Neural progenitor cell (in vitro differentiated cells): ENCODE results near the gene ZFYVE21. TPM values are rescaled to one million over a fixed set of nuclear protein-coding genes. Genes with fewer than 3 reads are reported as not detected.

Experiments used
- DNase-seq: peaks from one replicate; pipeline ENCODE4 v3.0.0-alpha.2; 2016; ENCODE audit warnings: low spot score
- H2AFZ ChIP-seq: fragments of 200-600 bp; sonication (generic); replicated peaks from 2 replicates; pipeline ENCODE4 v1.6.1; 2016; ENCODE audit warnings: antibody characterized with exemption
- H3F3A ChIP-seq: fragments of 200-600 bp; sonication (generic); 2 replicates; pipeline ENCODE4 v1.6.1; 2016; ENCODE audit warnings: antibody characterized with exemption, low read depth
- H3K27ac ChIP-seq: fragments of 200-600 bp; sonication (generic); 2 replicates; pipeline ENCODE4 v1.5.1; 2016; ENCODE audit warnings: mild to moderate bottlenecking
- H3K27me3 ChIP-seq: fragments of 200-600 bp; sonication (generic); 2 replicates; pipeline ENCODE4 v1.6.1; 2016; ENCODE audit warnings: mild to moderate bottlenecking, moderate library complexity
- H3K36me3 ChIP-seq: fragments of 200-600 bp; sonication (generic); 2 replicates; pipeline ENCODE4 v1.5.1; 2016
- H3K4me1 ChIP-seq: fragments of 200-600 bp; sonication (generic); 2 replicates; pipeline ENCODE4 v1.6.1; 2016; ENCODE audit warnings: mixed run types
- H3K4me2 ChIP-seq: fragments of 200-600 bp; sonication (generic); 2 replicates; pipeline ENCODE4 v1.6.1; 2016
- H3K4me3 ChIP-seq: fragments of 200-600 bp; sonication (generic); 2 replicates; pipeline ENCODE4 v1.5.1; 2016
- H3K79me2 ChIP-seq: fragments of 200-600 bp; sonication (generic); 2 replicates; pipeline ENCODE4 v1.6.1; 2016; ENCODE audit warnings: low read depth
- H3K9ac ChIP-seq: fragments of 200-600 bp; sonication (generic); 2 replicates; pipeline ENCODE4 v1.6.1; 2016
- H3K9me3 ChIP-seq: fragments of 200-600 bp; sonication (generic); 2 replicates; pipeline ENCODE4 v1.5.1; 2016; ENCODE audit warnings: low read depth
- H4K20me1 ChIP-seq: fragments of 200-600 bp; sonication (generic); 2 replicates; pipeline ENCODE4 v1.6.1; 2016; ENCODE audit warnings: low read depth
- H3K27ac Mint-ChIP-seq: 3 replicates; pipeline ENCODE4 v1.8.0; 2021; ENCODE audit warnings: mixed read lengths
- H3K27me3 Mint-ChIP-seq: 2 replicates; pipeline ENCODE4 v1.8.0; 2022; ENCODE audit warnings: low read depth, mild to moderate bottlenecking, inconsistent platforms, moderate library complexity, mixed read lengths; ENCODE audit not compliant: insufficient read depth
- H3K36me3 Mint-ChIP-seq: 3 replicates; pipeline ENCODE4 v1.8.0; 2021; ENCODE audit warnings: mixed read lengths
- H3K4me1 Mint-ChIP-seq: 3 replicates; pipeline ENCODE4 v1.8.0; 2021; ENCODE audit warnings: mixed read lengths
- H3K4me3 Mint-ChIP-seq: 3 replicates; pipeline ENCODE4 v1.8.0; 2021; ENCODE audit warnings: mild to moderate bottlenecking, moderate library complexity, mixed read lengths
- H3K9me3 Mint-ChIP-seq: 3 replicates; pipeline ENCODE4 v1.8.0; 2020; ENCODE audit warnings: mixed read lengths
- CTCF ChIP-seq: fragments of 200-600 bp; sonication (generic); IDR thresholded peaks from 2 replicates; pipeline ENCODE4 v1.5.1; 2017; ENCODE audit warnings: antibody characterized with exemption, mild to moderate bottlenecking
- EZH2 ChIP-seq: fragments of 200-600 bp; sonication (generic); IDR thresholded peaks from 2 replicates; pipeline ENCODE4 v1.6.1; 2017; ENCODE audit warnings: antibody characterized with exemption, mild to moderate bottlenecking, moderate library complexity
- EZH2phosphoT487 ChIP-seq: fragments of 200-600 bp; sonication (generic); IDR thresholded peaks from 2 replicates; pipeline ENCODE4 v1.6.1; 2017; ENCODE audit warnings: antibody characterized with exemption
- total RNA-seq: library from RNA; depleted of rRNA; stranded (reverse); fragments of >200 nt; gene quantifications from 2 replicates; pipeline ENCODE4 v1.2.3, GENCODE V29; 2015; ENCODE audit warnings: low replicate concordance

ZFYVE21 gene
- total RNA-seq, 1 donor from 2014 or later = 46.2 TPM

DNA sequence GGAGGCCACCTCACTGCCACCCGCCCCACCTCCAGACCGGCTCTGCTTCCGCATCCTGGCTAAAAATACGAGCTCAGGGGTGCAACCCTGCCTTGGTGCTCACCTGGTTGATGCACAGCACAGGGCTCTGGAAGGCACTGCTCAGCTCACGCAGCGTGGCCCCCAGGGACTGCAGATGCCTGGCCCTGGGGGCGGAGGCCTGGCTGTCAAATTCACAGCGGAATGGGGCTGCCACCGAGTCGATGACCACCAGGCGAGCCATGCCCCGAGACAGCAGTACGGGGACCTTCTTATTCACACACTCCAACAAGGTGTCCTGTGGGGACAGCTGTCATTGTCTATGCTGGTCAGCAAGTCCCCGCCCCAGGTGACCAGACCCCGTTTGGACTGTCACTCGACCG lies 16.3 kb upstream of the ZFYVE21 start:
- no peak overlapping the region for H3K27ac Mint-ChIP-seq

GRCh38 chr14:103699901-103700752 lies 15.5 kb upstream of the ZFYVE21 start:
- TF ChIP-seq CTCF = no peak
- TF ChIP-seq EZH2phosphoT487 = no peak
- no peak for TF ChIP-seq EZH2
- Histone ChIP-seq H3K27me3 (no peaks in the 10 kb centered on the region), H3K27ac (no peak overlapping the region), H3K36me3 (no peaks in the 10 kb centered on the region), H4K20me1 (peaks cover 43% of the 10 kb centered on the region), H3K4me2 (no peak overlapping the region), H3F3A (peaks cover 5% of the 10 kb centered on the region), H3K4me3 (no peak overlapping the region), H2AFZ (no peak overlapping the region), H3K79me2 (no peaks in the 10 kb centered on the region), H3K9me3 (no peaks in the 10 kb centered on the region), H3K9ac (no peak overlapping the region), H3K4me1 (peaks cover 4% of the 10 kb centered on the region)
- Mint-ChIP-seq H3K4me1 (peaks cover 42% of the 10 kb centered on the region), H3K9me3 (no peaks in the 10 kb centered on the region), H3K36me3 (peaks cover 15% of the 10 kb centered on the region), H3K27me3 (peaks cover 8% of the 10 kb centered on the region), H3K27ac (no peak overlapping the region), H3K4me3 (no peak overlapping the region)
- DNase-seq = no peak

More for the DNA sequence above, 16.3 kb upstream of the ZFYVE21 start:
- Histone ChIP-seq H3F3A (no peaks in the 10 kb centered on the region), H3K79me2 (no peaks in the 10 kb centered on the region), H4K20me1 (peaks cover 48% of the 10 kb centered on the region), H3K9ac (no peak overlapping the region), H3K4me3 (no peak overlapping the region), H3K4me1 (peaks cover 4% of the 10 kb centered on the region), H3K27me3 (no peaks in the 10 kb centered on the region), H3K4me2 (no peak overlapping the region), H3K27ac (no peak overlapping the region), H3K9me3 (no peaks in the 10 kb centered on the region), H2AFZ (no peak overlapping the region), H3K36me3 (no peaks in the 10 kb centered on the region)
- no peak for DNase-seq
- H3K4me3 Mint-ChIP-seq = no peak overlapping the region
- peaks cover 14% of the 10 kb centered on the region for H3K36me3 Mint-ChIP-seq
- H3K4me1 Mint-ChIP-seq = peaks cover 35% of the 10 kb centered on the region
- no peak for TF ChIP-seq CTCF
- TF ChIP-seq EZH2phosphoT487 = no peak
- no peak for TF ChIP-seq EZH2
- H3K27me3 Mint-ChIP-seq = peaks cover 6% of the 10 kb centered on the region
- no peaks in the 10 kb centered on the region for H3K9me3 Mint-ChIP-seq

- Histone ChIP-seq H3K36me3 (no peaks in the 10 kb centered on the region), H2AFZ (no peak overlapping the region), H3K4me1 (no peaks in the 10 kb centered on the region), H3K9me3 (no peaks in the 10 kb centered on the region), H3K4me2 (no peak overlapping the region), H3K79me2 (no peaks in the 10 kb centered on the region), H3K27me3 (no peaks in the 10 kb centered on the region), H3K4me3 (no peak overlapping the region), H3K9ac (no peak overlapping the region), H4K20me1 (peaks cover 44% of the 10 kb centered on the region), H3K27ac (no peak overlapping the region), H3F3A (peaks cover 8% of the 10 kb centered on the region)
- Mint-ChIP-seq H3K4me1 (peaks cover 40% of the 10 kb centered on the region), H3K27me3 (peaks cover 9% of the 10 kb centered on the region), H3K27ac (no peak overlapping the region), H3K36me3 (peaks cover 16% of the 10 kb centered on the region), H3K9me3 (no peaks in the 10 kb centered on the region), H3K4me3 (no peak overlapping the region)
- no peak for DNase-seq
- TF ChIP-seq CTCF = no peak
- no peak for TF ChIP-seq EZH2phosphoT487
- no peak for TF ChIP-seq EZH2
Observed at GRCh38 chr14:103700753-103701490, 14.7 kb upstream of the ZFYVE21 start.
